Panc1 (cell line): Measurements from ENCODE around the gene MAP1B. TPM values are rescaled to one million over a fixed set of nuclear protein-coding genes. Genes with fewer than 3 reads are reported as not detected.

Experiments
- ATAC-seq: fragments of 200-7000 bp; cut with Tn5 transposase; 2 replicates; pipeline ENCODE4 v1.9.1; 2020; ENCODE audit warnings: mild to moderate bottlenecking, moderate library complexity
- BruUV-seq: library from RNA; stranded (reverse); fragments of 400-500 nt; replicated peaks from 2 replicates; lab custom pipeline; 2021; lab: Mats Ljungman, UMichigan
- CTCF ChIA-PET: fragments of 300-600 bp; sonication (Branson Sonifier 250); formaldehyde crosslinking; loops from one replicate; lab custom pipeline; 2022; ENCODE audit warnings: antibody characterized with exemption; lab: Charles Lee
- POLR2A ChIA-PET: fragments of 300-600 bp; sonication (Branson Sonifier 250); formaldehyde crosslinking; loops from one replicate; lab custom pipeline; 2022; ENCODE audit warnings: antibody characterized with exemption; lab: Charles Lee
- DNase-seq: peaks from one replicate; pipeline ENCODE4 v3.0.0-alpha.2; 2010; ENCODE audit warnings: low read depth, low spot score
- H3K27ac ChIP-seq: 2 replicates; pipeline ENCODE4 v1.5.1; 2011; ENCODE audit warnings: mild to moderate bottlenecking, low read length, inconsistent platforms
- H3K27me3 ChIP-seq: fragments of 200-500 bp; sonication (Bioruptor generic); 2 replicates; pipeline ENCODE4 v1.6.0; 2014; ENCODE audit warnings: low read length, inconsistent platforms; ENCODE audit not compliant: control insufficient read depth, insufficient read depth
- H3K36me3 ChIP-seq: fragments of 200-500 bp; sonication (Bioruptor generic); 2 replicates; pipeline ENCODE4 v1.5.1; 2014; ENCODE audit warnings: inconsistent platforms, mild to moderate bottlenecking, low read length, moderate library complexity; ENCODE audit not compliant: control insufficient read depth, insufficient read depth
- H3K4me1 ChIP-seq: 2 replicates; pipeline ENCODE4 v1.5.1; 2011; ENCODE audit warnings: inconsistent platforms, mild to moderate bottlenecking, low read length, moderate library complexity; ENCODE audit not compliant: control insufficient read depth, insufficient read depth
- H3K4me3 ChIP-seq, 2 experiments: 2 replicates each; pipeline ENCODE4 v1.5.1; 2011 to 2012; ENCODE audit warnings: low read depth in 2 of 2, low read length in 2 of 2, mild to moderate bottlenecking in 2 of 2, inconsistent platforms in 1 of 2, moderate library complexity in 1 of 2
- H3K9me3 ChIP-seq: fragments of 200-500 bp; sonication (Bioruptor generic); 2 replicates; pipeline ENCODE4 v1.5.1; 2014; ENCODE audit warnings: low read depth, mild to moderate bottlenecking, inconsistent platforms, low read length, moderate library complexity; ENCODE audit not compliant: control insufficient read depth, insufficient read depth
- CTCF ChIP-seq: fragments of 450-650 bp; IDR thresholded peaks from 2 replicates; pipeline ENCODE4 v1.5.1; 2017; ENCODE audit warnings: mild to moderate bottlenecking
- POLR2AphosphoS5 ChIP-seq: IDR thresholded peaks from 2 replicates; pipeline ENCODE4 v1.6.1; 2012; ENCODE audit warnings: mild to moderate bottlenecking, low read depth, low read length, moderate library complexity
- SIN3A ChIP-seq: IDR thresholded peaks from 2 replicates; pipeline ENCODE4 v1.6.1; 2012; ENCODE audit warnings: low read depth, mild to moderate bottlenecking, low read length, moderate library complexity, borderline replicate concordance; ENCODE audit not compliant: insufficient read depth
- TCF7L2 ChIP-seq: IDR thresholded peaks from 2 replicates; pipeline ENCODE4 v1.6.1; 2011; ENCODE audit warnings: mild to moderate bottlenecking, low read depth, low read length, inconsistent platforms
- in situ Hi-C: cut with HindIII; loops from 2 replicates; pipeline ENCODE4 v1.10.0; 2016; ENCODE audit warnings: low sequenced_read_pairs, low pct_unique_long_range_greater_than_20kb
- intact Hi-C: fragments of 100-400 bp; cut with micrococcal nuclease; formaldehyde crosslinking; loops from one replicate; pipeline ENCODE4 v1.10.0; 2022; ENCODE audit not compliant: unreplicated experiment
- total RNA-seq: library from RNA; stranded (reverse); gene quantifications from one replicate; pipeline ENCODE4 v1.2.1, GENCODE V29; 2021; ENCODE audit not compliant: unreplicated experiment
- TF ChIP-seq, protein P1 (sequence below), 2 experiments: IDR thresholded peaks; 2 replicates each; pipeline ENCODE4 v1.6.1; 2011 to 2012; ENCODE audit warnings: low read depth in 2 of 2, control low read depth in 1 of 2, low read length in 1 of 2, mild to moderate bottlenecking in 1 of 2, moderate library complexity in 1 of 2; ENCODE audit not compliant: insufficient read depth in 1 of 2

MAP1B gene
- total RNA-seq, 1 experiment from 2014 or later = 82.3 TPM

DNA sequence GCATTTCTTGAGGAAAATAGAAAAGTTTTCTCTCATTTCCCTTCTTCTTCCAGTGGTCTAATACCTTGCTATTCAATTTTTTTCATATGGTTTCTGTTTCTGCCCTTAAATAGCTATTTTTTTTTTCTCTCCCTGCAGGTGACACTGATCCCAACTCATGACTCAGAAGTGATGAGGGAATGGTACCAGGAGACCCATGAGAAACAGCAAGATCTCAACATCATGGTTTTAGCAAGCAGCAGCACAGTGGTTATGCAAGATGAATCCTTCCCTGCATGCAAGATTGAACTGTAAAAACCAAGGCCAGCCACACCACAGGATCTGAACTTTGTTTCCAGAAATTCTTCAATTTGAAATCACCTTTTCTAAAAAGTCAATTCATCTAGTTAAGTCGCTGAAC, 97.7 kb downstream of the MAP1B start:
- ChIA-PET CTCF (no interaction called here), POLR2A (no interaction called here)
- in situ Hi-C loops = no loop called here
- no peak for TF ChIP-seq SIN3A
- Histone ChIP-seq H3K4me1 (no peaks in the 10 kb centered on the region), H3K27ac (no peak overlapping the region), H3K4me3 (no peak overlapping the region), H3K27me3 (no peaks in the 10 kb centered on the region), H3K9me3 (no peaks in the 10 kb centered on the region), H3K36me3 (peaks cover 6% of the 10 kb centered on the region; the same call in 1 of the 2 replicates)
- ATAC-seq (no peak), DNase-seq (no peak)
- no TSS peak for BruUV-seq
- intact Hi-C loops = no loop called here

DNA sequence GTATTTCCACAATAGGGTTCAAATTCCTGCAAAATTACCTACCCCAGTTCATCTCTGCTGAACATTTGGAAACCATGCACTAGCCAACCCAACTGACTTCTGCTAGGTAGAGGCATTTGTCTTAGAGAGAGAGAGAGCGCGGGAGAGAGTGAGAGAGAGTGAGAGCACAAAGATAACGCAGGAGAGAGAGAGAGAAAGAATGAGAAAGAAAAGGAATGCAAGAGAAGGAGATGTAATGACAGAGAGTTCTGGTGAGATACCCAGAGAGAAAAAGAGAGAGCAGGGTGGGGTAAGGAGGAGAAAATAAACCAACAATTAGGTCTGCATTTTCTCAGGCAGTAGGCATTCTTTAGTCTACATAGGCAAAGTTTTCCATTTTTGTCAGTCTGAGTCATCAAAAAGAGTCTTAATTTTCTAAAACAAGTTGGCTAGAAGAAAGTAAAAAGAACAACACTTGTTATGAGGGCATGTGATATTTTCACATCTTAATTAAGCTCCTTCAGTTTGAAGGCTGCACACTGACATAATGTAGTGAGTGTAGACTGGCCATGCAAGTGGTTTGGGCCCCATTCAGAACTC, 98.2 kb downstream of the MAP1B start:
- peaks cover 6% of the 10 kb centered on the region; the same call in 1 of the 2 replicates for H3K36me3 ChIP-seq
- no peak for TF ChIP-seq SIN3A
- TF ChIP-seq, protein P1, sequence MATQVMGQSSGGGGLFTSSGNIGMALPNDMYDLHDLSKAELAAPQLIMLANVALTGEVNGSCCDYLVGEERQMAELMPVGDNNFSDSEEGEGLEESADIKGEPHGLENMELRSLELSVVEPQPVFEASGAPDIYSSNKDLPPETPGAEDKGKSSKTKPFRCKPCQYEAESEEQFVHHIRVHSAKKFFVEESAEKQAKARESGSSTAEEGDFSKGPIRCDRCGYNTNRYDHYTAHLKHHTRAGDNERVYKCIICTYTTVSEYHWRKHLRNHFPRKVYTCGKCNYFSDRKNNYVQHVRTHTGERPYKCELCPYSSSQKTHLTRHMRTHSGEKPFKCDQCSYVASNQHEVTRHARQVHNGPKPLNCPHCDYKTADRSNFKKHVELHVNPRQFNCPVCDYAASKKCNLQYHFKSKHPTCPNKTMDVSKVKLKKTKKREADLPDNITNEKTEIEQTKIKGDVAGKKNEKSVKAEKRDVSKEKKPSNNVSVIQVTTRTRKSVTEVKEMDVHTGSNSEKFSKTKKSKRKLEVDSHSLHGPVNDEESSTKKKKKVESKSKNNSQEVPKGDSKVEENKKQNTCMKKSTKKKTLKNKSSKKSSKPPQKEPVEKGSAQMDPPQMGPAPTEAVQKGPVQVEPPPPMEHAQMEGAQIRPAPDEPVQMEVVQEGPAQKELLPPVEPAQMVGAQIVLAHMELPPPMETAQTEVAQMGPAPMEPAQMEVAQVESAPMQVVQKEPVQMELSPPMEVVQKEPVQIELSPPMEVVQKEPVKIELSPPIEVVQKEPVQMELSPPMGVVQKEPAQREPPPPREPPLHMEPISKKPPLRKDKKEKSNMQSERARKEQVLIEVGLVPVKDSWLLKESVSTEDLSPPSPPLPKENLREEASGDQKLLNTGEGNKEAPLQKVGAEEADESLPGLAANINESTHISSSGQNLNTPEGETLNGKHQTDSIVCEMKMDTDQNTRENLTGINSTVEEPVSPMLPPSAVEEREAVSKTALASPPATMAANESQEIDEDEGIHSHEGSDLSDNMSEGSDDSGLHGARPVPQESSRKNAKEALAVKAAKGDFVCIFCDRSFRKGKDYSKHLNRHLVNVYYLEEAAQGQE (IDR thresholded peaks at IDR 0.05; ENCODE audit: insufficient read depth in 1 of 2, low read depth in 2 of 2, low read length in 1 of 2) = no peak
- no peak for TF ChIP-seq POLR2AphosphoS5
- TF ChIP-seq TCF7L2 = no peak
- no peak for TF ChIP-seq CTCF

GRCh38 chr5:72206160-72206559, 98.9 kb downstream of the MAP1B start:
- TF ChIP-seq TCF7L2 = no peak
- TF ChIP-seq, protein P1 (IDR thresholded peaks at IDR 0.05; ENCODE audit: insufficient read depth in 1 of 2, low read depth in 2 of 2, low read length in 1 of 2) = no peak
- TF ChIP-seq CTCF = no peak
- TF ChIP-seq POLR2AphosphoS5 = no peak
- no peak for TF ChIP-seq SIN3A
- no TSS peak for BruUV-seq
- in situ Hi-C loops (no loop called here), intact Hi-C loops (no loop called here)
- H3K27me3 ChIP-seq = no peaks in the 10 kb centered on the region
- no peak overlapping the region for H3K27ac ChIP-seq
- ChIA-PET POLR2A (no interaction called here), CTCF (no interaction called here)
- no peaks in the 10 kb centered on the region for H3K4me1 ChIP-seq
- H3K36me3 ChIP-seq = peaks cover 6% of the 10 kb centered on the region; the same call in 1 of the 2 replicates
- no peaks in the 10 kb centered on the region for H3K9me3 ChIP-seq
- no peak for ATAC-seq
- no peak overlapping the region for H3K4me3 ChIP-seq
- no peak for DNase-seq

More for the DNA sequence above, 98.2 kb downstream of the MAP1B start:
- H3K4me3 ChIP-seq = no peak overlapping the region
- in situ Hi-C loops (no loop called here), intact Hi-C loops (no loop called here)
- ATAC-seq (no peak), DNase-seq (no peak)
- H3K4me1 ChIP-seq = no peaks in the 10 kb centered on the region
- POLR2A ChIA-PET = no interaction called here
- H3K27ac ChIP-seq = no peak overlapping the region
- no peaks in the 10 kb centered on the region for H3K27me3 ChIP-seq
- CTCF ChIA-PET = no interaction called here
- TSS peak; percentile 76 for BruUV-seq
- H3K9me3 ChIP-seq = no peaks in the 10 kb centered on the region
